Stimulated activated CD4-positive, alpha-beta T cell treated with anti-CD3 and anti-CD28 coated beads, Interleukin-4, amount 100 ng/mL, for 4 hours (primary cell): ENCODE data around the gene GRIN3B.
A peak's percentile ranks its signal among the peaks of the same experiment; 100 is the strongest.

Experiments used
- DNase-seq, 2 experiments: peaks; one replicate each; pipeline ENCODE4 v3.0.0-alpha.2; 2020

GRIN3B gene

GRCh38 chr19:964761-965694 lies 35.2 kb upstream of the GRIN3B start:
- DNase-seq: no peak

GRCh38 chr19:966485-967088 lies 33.6 kb upstream of the GRIN3B start:
- DNase-seq: no peak

GRCh38 chr19:970695-971094 lies 29.5 kb upstream of the GRIN3B start:
- no peak for DNase-seq

GRCh38 chr19:971795-972194 lies 28.4 kb upstream of the GRIN3B start:
- no peak for DNase-seq

- DNase-seq: no peak
These were observed 27.9 kb upstream of the GRIN3B start for GRCh38 chr19:972281-972680.

- no peak for DNase-seq
These were observed 26.3 kb upstream of the GRIN3B start for GRCh38 chr19:973726-974563.

- DNase-seq: no peak
These were observed 25.5 kb upstream of the GRIN3B start for GRCh38 chr19:974564-975257.

- DNase-seq: no peak
These were observed 23.7 kb upstream of the GRIN3B start for GRCh38 chr19:976476-976875.

GRCh38 chr19:977058-977464 lies 23.2 kb upstream of the GRIN3B start:
- DNase-seq: no peak

GRCh38 chr19:979318-979741 lies 20.9 kb upstream of the GRIN3B start:
- DNase-seq: no peak

- DNase-seq: no peak
These were observed 19.9 kb upstream of the GRIN3B start for GRCh38 chr19:980133-980998.

- peak; percentile 58 to 81 for DNase-seq
These were observed 17.6 kb upstream of the GRIN3B start for GRCh38 chr19:982567-983170.

- DNase-seq: peak; percentile 88 to 90
These were observed 15.9 kb upstream of the GRIN3B start, which contains the start of gene WDR18 for GRCh38 chr19:984165-984967. Gene WDR18, plus strand, starts transcription at chr19:984345. Its CDS starts 9 bp downstream, at chr19:984354.

GRCh38 chr19:986083-986482 lies 14.1 kb upstream of the GRIN3B start:
- no peak for DNase-seq

GRCh38 chr19:988081-988480 lies 12.1 kb upstream of the GRIN3B start:
- no peak for DNase-seq

- no peak for DNase-seq
These were observed 11.7 kb upstream of the GRIN3B start for GRCh38 chr19:988510-988909.

GRCh38 chr19:989381-990081 lies 10.7 kb upstream of the GRIN3B start:
- DNase-seq: no peak

- DNase-seq: no peak
These were observed 10.1 kb upstream of the GRIN3B start for GRCh38 chr19:990119-990571.

GRCh38 chr19:990746-991145 lies 9.5 kb upstream of the GRIN3B start:
- no peak for DNase-seq
